ENCODE results near the gene NUDT16L1.

NUDT16L1 gene

DNA sequence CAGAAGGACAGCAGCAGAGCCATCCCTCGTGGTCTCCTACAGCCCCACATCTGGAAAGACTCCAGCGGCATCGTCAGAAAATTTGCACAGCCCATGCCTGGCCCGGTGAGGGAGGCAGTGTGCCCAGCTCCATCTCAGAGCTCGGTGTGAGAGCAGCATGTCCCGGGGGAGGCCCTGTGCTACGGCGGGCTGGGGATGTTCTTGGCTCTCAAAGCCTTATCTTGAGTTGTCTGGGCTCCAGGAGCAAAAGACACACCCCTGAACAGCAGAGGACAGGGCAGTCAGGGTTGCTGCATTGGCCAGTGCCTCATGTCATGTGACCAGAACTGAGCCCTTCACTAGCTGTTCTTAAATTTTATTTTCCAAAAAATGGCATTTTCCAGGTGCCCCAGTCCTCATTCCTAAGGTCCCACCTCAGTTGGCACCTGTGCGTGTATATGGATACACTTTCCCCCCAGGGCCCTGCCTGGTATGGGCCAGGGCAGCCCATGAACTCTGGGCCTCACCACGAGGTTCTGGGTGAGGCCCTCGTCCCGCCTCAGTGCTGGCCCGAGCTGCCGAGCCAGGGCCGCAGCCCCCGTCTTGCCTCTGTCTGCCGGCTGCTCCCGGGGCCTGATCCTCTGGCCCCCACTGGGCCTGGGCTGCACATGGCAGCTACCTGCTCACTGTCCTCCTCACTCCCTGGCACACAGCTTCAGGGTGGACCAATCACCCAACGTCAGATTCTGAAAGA, 3.0 kb downstream of the NUDT16L1 start:
- DNase-seq: no peak

DNA sequence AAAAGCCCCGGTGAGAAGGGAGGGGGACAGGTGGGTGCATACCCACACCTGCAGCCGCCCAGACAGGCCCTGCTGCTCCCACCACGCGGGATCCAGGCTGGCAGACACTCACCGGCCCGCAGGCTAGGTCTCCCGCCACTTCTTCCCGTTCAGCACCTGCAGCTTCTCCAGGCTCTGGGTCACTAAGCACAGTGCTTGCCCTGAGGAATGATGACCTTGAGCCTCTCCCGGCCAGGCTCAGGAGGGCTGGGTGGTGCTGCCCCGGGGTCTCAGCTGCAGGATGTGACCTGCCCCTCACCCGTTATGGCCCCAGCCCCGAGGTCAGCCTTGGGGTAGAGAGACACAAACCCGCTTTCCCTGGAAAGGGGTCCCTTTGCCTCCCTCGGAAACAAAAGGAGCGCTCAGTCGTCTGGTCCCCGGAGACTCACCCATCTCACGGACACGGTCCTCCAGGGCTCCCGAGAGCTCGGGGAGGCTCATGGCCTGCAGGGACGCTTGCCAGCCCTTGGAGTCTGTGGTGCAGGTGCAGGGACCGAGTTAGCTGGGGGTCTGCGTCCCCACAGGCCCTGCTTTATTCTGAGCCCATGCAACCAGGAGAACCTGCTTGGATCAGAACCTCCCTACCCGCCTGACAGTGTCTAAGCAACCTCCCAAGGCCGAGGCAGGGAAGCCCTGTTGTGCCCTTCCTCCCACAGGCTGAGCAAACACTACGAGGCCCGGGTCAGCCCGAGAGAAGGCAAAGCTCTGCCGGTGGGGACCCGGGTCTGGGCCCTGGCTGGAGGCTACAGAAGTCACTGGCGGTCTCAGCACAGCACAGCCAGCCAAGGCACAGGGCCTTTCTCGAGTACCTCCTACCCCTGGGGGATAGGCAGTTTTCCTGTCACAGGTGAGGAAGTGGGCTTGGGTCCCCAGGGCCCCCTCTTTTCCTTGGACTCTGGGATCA, 3.8 kb downstream of the NUDT16L1 start:
- DNase-seq: no peak

DNA sequence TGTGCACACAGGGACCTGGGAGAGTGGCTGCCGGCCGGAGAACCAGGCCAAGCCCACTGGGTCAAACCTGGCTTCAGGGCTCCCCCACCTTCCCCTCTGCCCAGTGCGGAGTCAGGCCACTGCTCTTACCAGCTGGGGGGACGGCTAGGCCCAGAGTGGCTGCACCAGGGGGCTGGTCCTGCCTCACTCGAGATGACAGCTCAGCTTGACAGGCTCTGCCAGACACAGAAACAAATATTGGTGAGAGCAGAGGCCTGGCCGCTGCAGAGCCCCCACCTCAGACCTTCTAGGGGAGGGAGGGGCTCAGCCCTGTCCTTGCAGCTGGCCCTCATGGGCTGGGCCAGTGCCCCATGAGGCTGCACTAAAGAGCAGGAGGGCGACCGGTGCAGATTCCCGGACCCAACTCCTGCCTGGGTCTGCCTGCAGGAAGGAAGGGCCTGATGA, 4.5 kb downstream of the NUDT16L1 start:
- no peak for DNase-seq

DNA sequence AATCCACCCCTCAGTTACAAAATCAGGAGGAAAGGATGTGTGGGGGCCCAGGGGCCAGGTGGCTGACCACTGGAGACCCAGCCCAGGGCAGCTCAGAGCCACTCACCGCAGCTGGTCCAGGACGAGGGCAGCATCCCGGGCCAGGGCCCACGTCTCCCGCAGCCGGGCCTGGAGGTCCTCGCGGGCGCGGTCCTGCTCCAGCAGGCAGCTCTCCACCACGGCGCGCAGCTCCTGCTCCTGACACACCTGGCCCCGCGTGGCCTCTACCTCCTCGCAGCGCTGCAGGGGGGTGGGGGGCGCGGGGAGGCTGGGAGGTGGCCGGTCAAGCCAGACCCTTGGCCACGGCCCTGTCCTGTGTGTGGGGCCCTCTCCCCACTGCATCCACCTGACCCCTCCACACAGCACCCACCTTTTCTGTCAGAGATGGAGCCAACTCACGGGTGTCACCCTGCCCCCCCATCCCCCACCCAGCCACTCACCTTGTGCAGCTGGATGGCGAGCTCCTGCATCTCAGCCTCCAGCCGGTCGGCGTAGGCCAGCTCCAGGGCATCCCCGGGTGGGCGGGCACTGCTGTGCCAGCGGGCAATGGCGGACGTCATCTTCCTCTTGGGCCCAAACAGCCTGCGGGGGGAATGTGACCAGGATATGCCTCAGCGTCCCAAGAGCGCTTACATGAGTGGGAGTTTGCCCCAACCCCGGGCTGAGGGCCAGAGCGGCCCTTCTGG, 5.1 kb downstream of the NUDT16L1 start:
- DNase-seq: no peak

DNA sequence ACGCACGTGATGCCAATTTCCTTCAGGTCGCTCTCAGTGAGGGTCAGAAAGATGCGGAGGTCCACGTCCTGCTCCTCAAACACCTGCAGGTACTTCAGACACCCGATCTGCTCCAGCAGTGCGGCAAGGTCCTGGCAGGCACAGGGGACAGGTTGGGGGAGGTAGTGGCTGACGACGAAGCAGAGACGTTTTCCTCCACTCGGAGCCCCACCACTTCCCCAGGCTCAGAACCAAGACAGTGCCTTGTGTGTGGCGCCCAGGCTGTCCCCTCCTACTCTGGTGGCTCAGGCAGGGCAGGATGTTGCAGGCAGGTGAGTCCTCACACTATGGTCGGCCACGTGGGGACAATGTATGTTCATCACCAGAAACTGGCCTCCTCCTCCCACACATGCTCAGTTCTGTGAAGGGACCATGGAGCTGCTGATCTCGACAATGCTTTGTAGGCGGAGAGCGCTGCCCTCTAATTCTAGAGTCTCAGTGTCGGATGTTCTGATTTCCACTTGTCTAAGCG, 5.7 kb downstream of the NUDT16L1 start:
- no peak for DNase-seq

DNA sequence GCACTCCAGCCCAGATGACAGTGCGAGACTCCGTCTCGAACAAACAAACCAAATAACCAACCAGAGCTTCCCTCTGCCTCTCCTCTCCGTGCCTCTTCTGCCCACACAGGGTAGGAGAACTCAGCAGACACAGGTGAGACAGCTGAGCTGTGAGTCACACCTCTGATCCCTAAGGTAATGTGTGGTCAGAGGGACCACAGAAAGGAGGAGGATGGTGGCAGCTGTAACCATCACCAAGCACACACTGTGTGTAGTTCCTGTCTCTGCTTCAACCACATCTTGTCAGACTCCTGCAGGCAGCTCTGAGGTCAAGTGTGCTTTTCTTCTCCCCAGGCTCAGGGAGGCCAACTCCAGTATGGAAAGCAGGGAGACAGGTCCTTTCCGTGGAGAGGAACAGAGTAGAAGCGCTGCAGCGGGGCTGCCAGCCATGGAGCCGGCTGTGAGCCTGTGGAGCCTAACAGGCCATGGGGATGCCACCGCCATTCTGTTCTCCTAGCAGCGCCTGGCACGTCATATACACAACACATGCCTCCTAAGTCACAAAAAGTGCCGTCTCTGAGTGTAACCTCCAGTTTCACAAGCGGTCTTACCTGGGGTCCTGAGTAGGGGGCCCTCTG, 7.1 kb downstream of the NUDT16L1 start:
- no peak for DNase-seq

DNA sequence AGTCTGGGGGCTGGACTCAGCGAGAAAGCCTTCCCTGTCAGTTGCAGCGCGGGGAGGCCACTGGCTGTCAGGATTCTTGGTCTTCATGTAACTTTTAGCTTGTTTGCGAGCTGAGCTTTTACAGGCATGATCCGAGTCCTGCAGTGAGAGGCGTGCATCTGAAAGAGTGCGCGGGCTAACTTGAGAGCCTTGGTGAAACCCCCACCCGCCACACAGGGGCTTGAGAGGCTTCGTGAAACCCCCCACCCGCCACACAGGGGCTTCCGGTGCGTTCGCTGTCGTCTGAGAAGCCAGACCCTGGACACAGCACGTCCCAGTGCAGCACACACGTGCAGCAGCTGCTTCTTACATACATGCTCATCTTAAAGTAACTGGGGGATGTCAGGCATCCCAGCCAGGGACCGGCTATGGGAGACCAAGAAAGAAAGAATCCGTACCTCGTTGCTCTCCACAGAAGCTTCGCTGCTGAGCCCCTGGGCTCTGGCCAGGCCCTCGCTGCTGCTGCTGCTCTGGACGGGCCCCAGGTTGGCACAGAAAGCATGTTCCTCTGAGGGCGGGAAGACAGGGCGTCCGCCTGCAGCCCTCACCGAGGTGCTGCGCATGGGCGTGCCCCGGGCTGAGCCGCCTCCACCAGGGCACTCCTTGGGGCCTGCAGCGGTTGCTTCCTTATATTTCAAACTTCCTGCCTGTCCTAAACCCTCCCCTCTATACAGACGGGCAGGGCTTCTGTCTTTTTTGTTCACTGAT, 7.8 kb downstream of the NUDT16L1 start:
- DNase-seq: no peak

DNA sequence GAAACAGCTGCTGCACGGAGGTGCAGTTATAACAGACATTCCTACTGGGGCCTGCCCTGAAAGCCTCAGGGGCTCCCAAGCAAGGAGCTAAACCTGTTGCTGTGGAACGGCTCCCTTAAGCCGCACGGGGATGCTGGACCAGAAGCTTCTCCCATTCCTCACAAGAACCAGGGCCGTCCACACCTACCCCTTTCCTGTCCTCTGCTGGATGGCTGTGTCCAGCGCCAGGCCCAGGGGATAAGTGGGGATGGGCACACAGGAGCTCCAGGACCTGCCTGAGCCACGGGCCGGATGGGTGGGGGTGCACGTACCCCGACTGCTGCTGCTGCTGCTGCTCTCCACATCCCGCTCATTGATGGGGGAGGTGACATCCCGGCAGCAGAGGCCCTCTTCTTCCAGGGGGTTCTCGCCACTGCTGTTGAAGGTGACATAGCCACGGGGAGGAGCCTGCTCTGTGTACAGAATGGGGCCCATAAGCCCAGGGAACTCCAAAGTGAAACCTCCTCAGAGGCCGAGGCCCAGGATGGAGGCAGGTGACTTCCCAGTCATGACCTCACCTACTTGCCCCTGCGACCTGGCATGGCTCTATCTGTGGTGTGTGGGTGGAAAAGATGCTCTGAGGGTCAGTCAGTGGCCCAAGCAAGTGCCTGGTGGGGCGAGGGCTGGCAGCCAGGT, 8.6 kb downstream of the NUDT16L1 start:
- DNase-seq: no peak

DNA sequence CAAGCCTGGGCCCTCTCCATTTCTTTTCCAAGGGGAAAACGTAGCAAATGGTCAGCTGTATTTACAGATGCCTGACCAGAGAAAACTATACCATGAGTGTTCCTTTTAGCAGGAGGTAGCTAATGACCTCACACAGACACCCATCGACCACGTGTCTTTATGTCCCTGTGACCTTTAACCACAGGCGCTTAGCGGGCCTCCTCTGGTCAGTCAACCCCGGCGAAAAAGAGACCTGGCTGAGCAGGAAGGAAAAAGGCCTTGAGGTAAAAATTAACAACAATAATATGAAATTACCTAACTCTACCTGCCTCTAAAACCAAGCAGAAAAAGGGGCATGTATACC, 9.1 kb downstream of the NUDT16L1 start:
- DNase-seq: no peak

DNA sequence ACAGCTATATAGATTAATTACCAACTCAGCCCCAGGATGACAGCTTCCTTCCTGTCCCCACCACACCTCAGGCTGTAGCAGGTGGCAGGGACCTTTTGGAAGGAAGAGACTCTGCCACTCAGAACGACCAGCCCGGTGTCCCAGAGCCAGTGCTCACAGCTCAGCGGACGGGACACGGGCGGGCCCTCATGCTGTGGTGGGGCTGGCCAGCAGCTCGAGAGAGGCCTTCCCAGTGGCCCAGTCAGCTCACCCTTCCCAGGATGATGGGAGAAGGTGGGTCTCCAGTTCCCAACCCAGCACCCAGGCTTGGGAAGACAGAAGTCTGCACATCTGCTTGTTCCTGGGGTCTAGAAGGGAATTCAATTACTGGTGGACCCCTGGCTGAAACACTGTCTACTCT, 10.5 kb downstream of the NUDT16L1 start:
- no peak for DNase-seq

DNA sequence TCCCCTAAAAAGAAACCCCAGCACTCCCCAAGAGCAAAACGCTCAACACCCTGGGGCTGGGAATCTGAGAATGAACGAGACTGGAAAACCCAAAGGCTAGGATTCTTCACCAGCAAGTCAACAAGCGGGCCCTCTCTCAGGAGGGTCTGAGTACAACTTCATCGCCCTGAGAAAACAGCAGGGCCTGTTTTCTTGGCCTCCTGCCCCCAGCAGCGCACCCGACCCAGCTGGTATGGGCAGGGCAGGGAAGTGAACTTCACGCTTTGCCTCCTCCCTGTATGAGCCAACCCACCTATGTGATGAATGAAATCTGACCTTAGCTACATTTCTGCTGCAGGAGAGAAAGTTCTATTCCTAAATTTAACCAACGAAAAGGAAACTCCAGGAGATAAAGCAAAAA, 11.1 kb downstream of the NUDT16L1 start:
- DNase-seq: no peak

DNA sequence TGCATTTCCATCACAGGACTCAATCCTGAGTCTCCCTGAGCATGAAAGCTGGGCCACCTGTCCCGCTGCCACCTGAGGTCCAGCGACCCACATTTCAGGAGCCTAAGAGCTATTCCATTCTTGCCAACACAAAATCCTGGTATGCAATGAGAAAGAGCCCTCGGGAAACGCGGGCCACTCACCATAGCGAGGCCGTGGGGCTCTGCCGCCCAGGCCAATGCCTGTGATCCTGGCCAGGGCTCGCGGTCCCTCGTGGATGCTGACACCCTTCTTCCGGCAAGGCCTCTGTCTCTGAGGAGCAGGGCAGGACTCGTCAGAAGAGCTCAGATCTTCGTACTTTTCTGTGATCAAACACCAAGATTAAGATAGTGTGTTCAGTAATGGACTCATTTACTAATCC, 11.6 kb downstream of the NUDT16L1 start:
- no peak for DNase-seq

DNA sequence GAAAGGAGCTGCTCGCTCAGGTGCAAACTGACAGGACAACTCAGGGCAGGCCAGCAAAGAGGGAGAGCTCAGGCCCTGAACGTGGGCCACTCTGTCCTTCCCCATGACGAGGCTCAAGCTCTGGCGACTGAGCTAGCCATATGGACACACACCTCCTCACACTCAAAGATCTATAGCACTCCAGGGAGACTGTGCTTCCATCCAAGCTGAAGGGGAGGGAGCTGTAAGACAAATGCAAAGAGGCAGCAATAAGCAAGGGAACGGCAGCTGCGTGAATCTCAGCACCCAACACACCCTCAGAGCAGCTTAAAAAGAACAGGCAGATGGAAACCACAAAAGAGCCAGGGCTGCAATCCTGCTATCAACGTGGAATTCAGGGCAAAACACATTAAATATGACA, 13.5 kb downstream of the NUDT16L1 start:
- no peak for DNase-seq

DNA sequence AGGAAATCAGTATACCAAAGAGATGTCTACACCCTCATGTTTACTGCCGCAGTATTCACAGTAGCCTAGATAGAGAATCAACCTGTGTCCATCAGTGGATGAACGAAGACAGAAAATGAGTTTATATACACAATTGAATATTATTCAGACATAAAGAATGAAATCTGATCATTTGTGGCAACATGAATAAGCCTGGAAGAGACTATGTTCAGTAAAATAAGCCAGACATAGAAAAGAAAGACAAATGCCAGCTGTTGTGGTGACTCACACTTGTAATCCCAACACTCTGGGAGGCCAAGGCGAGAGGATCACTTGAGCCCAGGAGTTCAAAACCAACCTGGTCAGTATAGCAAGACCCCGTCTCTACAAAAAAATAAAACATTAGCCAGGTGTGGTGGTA, 16.1 kb downstream of the NUDT16L1 start:
- DNase-seq: no peak

DNA sequence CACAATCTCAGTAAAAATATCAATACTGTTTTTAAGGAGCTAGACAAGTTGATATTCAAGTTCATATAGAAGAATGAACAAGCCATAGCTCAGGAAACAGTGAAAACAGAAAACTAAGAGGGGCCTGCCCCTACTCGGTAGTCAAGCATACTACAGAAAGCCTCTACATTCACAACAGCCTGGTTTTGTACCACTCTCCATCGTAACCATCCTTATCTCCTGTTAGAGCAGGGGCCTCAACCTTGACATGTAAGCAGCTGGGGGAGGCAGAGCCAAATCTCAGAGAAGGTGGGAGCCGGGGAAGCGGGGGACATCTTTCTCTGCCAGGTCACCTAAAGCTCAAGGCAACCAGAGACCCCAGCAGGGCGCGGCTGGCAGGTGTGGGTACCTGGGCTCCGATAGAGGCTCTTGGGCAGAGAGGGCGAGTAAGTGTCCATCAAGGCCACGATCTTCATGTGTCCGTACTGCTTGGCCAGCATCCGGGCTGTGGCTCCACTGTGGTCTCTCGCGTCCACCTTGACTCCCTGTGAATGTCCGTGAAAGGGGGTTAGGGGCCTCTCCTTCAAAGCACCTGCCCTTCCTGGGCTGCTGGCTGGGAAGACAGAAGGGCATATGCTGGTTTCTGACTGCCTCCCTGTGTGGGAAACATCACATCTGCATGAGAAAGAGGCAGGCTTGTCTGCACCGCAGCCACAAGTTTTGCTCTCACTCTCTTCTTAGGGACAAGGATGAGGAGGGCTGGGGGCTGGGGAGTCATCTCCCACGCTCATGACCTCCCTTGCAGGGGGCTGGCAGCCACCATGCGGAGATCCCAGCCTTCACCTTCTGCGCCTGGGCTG, 20.5 kb downstream of the NUDT16L1 start:
- DNase-seq: no peak

DNA sequence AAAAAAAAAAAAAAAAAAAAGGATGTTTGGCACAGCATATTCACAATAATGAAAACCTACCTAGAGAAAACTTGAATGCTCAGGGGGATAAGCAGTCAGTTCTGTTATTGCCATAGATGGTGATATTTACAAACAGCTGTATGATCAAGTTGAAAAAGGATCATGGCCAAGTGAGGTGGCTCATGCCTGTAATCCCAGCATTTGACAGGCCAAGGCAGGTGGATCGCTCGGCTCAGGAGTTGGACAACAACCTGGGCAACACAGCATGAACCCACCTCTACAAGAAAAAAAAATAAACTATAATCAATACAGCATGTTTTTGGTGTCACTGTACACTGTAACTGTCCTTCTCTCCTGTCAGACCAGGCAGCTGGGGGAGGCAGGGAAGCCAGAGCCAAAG, 21.6 kb downstream of the NUDT16L1 start:
- no peak for DNase-seq

DNA sequence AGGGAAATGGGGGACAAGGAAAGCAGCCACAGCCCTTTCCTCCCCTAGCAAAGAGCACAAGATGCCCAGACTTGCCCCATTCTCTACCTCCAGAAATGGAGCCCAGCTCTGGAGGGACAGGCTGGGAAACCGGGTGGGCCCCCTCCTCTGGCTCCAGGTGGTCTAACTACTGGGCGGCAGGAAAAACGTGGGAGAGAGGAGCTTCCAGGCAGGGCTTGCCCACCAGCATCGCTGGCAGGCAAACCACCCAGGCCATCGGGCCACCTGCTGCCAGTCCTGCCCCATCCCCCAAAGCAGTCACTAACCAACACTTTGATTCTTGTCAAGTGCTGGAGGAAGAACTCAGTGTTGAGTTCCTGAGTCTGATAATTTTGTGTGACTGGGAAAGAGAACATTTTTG, 25.1 kb downstream of the NUDT16L1 start:
- DNase-seq: no peak

DNA sequence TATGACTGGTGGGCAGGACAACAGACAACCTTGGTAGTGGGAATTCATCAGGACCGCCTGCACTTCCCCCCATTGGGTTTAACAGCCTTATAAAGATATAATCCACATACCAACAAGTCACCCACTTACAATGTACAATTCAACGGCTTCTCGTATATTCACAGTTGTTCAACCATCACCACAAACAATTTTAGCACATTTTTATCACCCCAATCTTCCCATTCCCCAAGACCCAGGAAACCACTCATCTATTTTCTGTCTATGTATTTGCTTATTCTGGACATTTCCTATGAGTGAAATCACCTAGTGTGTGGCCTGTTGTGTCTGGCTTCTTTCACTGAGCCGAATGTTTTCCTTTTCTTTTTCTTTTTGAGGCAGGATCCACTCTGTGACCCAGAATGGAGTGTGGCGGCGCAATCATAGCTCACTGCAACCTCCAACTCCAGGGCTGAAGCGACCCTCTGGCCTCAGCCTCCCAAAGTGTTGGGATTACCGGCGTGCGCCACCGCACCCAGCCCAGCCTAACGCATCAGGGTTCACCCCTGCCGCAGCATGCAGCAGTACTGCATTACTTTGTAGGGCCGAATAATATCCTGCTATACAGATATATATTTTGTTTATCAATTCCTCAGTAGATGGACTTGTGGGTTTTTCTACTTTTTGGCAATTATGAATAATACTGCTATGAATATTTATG, 29.9 kb downstream of the NUDT16L1 start:
- no peak for DNase-seq

DNA sequence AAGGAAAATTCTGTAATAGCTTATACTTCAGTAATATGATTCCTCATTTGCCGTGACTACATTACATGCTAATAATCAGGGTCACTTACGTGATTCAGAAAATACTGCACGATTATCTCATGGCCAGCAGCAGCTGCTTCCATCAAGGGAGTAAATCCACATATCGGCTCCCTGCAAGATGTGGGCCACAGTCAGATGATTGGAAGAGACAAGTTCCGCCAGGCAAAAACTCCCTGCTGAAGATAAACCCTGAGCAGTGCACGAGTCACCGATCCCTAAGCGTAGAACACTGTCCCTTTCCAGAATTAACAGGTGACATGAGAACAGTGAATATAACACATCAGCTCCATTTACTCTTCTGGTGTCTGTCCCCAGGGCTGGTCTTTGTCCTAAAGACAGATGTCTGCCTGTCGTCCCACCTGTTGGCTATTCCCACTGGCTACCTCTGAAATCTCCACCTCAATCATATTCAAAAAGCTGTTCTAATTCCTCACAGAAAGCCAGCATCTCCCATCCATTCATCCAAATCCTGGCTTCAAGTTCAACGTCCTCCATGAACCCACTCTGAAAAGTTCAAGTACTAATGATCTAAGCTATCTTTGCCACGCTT, 31.4 kb downstream of the NUDT16L1 start:
- DNase-seq: no peak

DNA sequence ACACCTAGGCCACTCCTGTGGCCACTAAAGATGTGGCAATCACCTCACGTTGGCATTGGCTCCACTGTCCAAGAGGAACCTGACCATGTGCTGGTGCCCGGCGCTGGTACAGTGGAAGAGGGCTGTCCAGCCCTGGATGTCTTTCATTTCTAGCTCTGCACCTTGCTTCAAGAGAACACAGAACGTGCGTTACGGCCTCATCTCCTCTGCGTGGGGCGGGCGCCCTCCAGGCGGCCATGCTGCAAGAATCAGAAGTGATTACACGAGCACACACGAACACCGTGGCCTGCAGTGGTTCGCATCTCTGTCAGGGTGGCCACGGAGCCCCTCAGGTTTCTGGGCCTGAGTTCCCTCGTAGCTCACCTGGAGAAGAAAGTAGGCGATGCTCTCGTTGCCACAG, 33.3 kb downstream of the NUDT16L1 start:
- no peak for DNase-seq
